Ramos (cell line): ENCODE data around the gene GSDME.

ENCODE experiments used
- in situ Hi-C: fragments of 300-500 bp; cut with MboI; formaldehyde crosslinking; loops from one replicate; pipeline ENCODE4 v1.14.3; 2022; ENCODE audit warnings: low sequenced_read_pairs; ENCODE audit not compliant: unreplicated experiment

The GSDME gene

DNA sequence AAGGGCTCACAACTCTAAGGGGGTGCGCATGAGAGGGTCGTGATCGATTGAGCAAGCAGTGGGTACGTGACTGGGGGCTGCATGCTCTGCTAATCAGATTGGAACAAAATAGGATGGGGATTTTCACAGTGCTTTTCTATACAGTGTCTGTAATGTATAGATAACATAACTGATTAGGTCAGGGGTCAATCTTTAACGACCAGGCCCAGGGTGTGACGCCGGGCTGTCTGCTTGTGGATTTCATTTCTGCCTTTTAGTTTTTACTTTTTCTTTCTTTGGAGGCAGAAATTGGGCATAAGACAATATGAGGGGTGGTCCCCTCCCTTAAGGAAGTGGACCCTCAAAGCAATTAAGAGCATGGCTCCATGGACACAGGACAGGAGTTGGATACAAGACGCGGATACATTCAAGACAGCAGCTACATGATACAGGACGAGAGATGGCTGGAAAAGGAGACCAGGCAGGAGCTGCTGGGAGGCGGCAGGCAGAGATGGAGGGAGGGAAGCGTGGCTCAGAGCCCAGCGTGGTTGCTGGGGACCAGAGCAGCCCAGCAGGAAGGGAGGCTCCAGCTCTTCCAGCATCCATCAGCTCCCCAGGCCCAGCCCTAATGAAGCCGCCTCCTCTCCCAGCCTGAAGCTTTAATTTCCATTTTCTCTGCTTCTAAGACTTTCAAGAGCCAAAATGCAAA lies 31.6 kb downstream of the GSDME start:
- in situ Hi-C loops = no loop called here

- in situ Hi-C loops = no loop called here
These were observed 32.6 kb downstream of the GSDME start for GRCh38 chr7:24724451-24725190.

GRCh38 chr7:24723178-24723530 lies 34.1 kb downstream of the GSDME start:
- in situ Hi-C loops = no loop called here

DNA sequence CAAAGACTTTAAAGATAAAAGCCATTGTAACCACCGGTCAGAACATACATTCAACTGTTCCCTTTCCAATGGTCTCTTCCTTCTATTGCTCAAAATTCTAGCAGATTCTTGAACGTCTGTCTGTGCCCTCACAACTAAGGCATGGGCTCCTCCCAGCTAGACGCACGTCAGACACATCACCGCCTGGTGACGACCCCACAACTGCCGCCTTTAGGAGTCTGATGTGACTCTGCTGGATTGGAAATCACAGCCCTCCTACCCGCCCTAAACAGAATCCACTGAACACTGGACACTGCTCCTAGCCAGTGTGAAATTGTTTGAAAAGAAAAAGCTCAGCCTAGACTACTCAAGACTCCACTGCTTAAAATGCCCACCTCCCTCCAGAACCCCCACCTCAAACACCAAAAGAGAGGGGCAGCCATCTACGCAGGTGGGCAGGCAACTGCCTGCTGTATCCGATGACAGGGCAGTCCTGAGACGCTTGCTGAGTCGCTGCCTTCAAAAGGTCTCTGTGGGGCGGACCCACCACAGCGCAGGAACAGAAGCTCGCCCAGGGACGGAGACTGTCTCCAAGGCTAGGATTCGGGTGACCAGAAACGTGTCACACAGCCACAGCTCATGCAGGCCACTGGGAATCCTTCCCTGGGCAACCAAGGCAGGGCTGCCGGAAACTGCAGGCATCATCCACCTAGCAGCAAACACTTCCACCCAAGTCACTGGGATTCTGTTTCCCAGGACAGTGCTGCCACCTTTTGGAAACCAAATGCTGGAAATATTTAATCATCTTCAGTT lies 34.7 kb downstream of the GSDME start:
- in situ Hi-C loops = no loop called here

GRCh38 chr7:24721481-24722001 lies 35.7 kb downstream of the GSDME start:
- in situ Hi-C loops = no loop called here

- in situ Hi-C loops = no loop called here
These were observed 37.0 kb downstream of the GSDME start for GRCh38 chr7:24720283-24720682.

GRCh38 chr7:24718977-24719491 lies 38.2 kb downstream of the GSDME start:
- in situ Hi-C loops = no loop called here

DNA sequence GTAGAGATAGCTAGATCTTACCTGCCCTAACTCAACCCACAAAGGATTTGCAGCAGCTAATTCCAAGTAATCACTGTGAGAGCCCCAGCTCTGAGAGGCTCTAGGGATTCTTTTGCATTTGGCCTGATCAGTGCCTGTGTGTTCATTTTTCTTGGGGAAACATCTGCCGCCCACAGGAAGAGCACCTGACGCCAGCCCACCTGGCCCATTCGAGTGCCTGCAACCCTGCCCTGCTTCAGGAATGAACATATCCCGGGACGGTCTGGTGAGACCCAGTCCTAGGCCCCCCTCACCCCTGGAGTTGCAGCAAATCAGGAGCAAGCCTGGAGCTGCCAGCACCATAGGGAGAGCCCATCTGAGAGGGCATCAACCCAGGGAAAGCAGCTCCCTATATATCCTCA lies 38.8 kb downstream of the GSDME start:
- in situ Hi-C loops = no loop called here

DNA sequence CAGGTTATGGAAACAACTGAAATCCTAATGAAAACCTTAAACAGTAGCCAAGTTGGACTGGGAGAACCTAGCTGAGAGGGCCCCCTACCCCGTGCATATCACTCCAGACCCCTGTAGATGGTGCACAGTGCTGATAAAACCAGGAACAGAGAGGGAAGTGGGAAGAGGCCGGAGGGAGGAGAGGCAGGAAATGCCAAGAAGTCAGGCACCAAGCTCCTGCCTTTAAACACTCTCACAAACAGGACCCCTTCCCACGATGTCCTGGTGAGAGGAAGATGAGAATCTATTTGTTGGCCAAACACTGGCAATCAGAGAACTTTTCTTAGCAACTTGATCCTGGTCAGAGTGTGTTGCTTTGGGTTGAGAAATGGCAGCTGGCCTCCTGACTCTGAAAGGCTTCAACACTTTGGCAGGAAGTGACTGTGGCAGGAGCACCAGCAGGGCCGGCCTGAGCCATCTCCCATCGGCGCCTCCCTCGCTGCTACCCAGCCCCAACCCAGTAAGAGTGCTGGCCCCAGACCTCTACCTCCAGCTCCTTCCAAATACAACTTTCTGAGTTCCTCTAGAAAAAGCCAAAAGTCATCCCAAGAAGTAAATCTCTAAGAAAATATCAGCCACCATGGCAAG lies 39.5 kb downstream of the GSDME start:
- in situ Hi-C loops = no loop called here

DNA sequence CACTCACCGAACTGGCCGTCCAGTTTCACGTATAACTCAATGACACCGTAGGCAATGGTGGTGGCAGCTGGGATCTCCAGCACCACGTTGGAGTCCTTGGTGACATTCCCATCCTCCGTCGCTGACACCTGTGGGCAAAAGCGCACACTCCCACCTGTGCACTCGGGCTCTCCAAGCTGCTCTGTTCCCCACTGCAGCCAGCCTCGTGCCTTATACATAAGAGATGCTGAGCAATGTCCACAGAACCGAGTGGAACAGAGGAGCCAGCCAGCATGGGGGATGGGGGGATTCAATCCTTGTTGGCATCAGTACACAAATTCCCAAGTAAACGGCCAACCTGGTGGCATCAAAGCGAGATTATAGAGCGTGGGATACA lies 40.0 kb downstream of the GSDME start:
- in situ Hi-C loops = no loop called here

DNA sequence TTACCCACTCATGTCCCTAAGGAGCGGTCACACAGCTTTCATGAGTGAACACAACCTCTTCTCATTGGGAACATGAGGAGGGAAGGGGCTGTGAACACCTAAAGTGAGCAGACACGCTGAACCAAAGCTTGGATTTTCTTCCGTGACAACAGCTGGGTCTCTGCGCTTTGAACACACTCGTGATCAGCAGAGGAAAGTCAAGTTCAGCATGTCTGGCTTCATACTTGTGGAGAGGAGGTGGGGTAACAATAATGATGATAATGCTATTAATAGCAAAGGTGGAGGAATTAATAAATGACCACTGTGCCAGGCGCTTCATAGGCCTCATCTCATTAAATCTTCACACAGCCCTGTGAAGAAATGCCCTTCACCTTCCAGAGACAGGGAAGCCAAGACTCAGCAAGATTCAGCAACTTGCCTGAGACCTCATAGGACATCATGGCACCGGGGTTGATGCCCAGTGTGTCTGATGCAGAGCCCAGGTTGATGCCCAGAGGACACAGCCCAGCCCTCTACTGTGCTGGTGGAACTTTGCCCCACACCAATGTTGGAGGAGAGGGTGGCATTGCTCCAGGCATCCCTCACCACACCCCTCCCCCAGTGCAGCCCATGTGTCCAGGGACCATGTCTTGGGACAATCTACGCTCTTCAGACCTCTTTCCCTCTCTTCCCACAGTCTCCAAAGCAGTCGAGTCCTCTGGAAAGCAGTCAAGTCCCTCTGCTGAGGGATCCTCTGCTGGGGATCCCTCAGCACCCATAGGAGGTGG lies 40.6 kb downstream of the GSDME start:
- in situ Hi-C loops = no loop called here

- in situ Hi-C loops = no loop called here
These were observed 41.4 kb downstream of the GSDME start for GRCh38 chr7:24715661-24716479.

DNA sequence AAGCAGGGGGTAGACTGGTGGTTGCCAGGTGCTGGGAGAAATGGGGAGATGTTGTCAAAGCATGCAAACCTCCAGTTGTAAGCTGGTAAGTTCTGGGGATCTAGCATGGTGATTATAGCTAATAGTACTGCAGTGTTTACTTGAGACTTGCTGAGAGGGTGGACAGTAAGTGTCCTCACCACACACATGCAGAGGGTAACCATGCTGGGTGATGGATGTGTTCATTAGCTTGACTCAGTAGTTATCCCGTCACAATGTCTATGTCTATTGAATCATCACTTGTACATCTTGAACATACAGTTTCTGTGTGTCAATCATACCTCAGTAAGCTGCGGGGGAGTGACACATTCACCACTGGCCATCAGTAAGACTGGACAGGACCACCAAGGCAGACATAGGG lies 42.1 kb downstream of the GSDME start:
- in situ Hi-C loops = no loop called here

GRCh38 chr7:24714676-24715010 lies 42.6 kb downstream of the GSDME start:
- in situ Hi-C loops = no loop called here

- in situ Hi-C loops = no loop called here
These were observed 43.2 kb downstream of the GSDME start for GRCh38 chr7:24713850-24714675.

DNA sequence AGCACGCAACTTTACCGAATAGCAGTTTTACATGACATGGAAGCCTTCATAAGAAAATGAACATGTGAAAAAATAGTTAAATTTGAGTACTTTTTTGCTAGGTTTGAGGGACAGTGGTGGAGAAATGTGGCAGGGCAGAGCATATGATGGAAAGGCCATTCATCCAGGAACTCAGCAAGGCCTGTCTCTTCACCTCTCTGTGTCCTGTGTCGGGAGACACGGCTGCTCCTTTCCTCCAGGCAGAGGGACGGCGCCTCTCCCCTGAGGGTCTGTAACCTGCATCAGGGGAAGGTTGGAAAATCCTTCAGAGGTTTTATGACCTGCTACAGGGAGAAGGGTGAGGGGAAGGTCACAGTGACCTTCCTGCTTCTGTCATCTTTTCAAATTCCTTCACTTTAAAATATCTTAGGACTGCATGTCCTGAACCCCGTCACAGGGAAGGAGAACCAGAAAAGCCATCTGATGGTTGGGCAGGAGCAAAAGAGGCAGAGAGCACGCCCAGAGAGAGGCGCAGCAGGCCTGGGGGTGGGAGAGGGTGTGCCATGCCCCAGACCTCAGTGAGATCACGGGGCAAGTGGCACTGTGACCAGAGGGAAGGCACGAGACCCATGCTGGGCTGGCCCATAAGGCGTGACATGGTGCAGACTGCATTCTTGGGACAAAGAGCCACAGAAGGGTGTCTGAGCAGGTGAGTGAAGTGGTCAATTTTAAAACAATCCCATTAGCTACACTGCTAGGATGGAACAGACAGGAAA lies 44.0 kb downstream of the GSDME start:
- in situ Hi-C loops = no loop called here

DNA sequence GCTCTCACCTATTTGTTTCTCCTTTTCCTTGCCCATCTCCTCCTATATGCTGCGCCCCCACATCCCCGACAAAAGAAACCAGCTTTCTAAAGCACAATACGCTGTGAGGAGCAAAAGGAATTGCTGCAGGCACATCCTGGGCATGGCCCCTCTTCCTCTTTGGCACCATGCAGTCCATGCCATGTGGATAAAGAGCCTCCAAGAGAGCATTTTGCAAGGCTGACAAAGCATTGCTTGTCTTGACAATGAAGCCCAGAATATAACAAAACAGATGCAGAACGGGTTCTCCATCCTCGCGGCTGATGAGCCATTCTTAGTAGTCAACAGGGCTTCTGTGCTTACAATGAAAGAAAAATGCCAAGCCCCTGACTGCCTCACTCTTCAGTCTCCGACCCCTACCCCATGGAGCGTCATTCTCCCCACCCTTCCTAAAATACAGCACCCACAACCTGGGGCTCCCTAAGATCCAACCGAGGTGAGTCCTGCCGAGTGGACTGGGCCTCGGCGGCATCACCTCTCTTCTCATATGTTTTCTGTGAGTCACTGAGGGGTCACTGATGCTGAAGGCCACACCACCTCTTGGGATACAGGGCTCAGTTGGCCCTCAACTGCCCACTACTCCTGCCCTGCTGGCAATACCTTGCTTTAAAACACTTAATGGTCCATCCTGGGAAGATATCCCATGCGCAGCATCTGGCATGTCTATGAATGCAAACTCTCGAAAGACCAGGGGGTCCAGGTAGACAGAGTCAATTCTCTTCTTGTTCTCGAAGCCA lies 47.5 kb downstream of the GSDME start:
- in situ Hi-C loops = no loop called here
